ENCODE measurements around the gene N4BP2.
A peak's percentile ranks its signal among the peaks of the same experiment; 100 is the strongest.

The N4BP2 gene

DNA sequence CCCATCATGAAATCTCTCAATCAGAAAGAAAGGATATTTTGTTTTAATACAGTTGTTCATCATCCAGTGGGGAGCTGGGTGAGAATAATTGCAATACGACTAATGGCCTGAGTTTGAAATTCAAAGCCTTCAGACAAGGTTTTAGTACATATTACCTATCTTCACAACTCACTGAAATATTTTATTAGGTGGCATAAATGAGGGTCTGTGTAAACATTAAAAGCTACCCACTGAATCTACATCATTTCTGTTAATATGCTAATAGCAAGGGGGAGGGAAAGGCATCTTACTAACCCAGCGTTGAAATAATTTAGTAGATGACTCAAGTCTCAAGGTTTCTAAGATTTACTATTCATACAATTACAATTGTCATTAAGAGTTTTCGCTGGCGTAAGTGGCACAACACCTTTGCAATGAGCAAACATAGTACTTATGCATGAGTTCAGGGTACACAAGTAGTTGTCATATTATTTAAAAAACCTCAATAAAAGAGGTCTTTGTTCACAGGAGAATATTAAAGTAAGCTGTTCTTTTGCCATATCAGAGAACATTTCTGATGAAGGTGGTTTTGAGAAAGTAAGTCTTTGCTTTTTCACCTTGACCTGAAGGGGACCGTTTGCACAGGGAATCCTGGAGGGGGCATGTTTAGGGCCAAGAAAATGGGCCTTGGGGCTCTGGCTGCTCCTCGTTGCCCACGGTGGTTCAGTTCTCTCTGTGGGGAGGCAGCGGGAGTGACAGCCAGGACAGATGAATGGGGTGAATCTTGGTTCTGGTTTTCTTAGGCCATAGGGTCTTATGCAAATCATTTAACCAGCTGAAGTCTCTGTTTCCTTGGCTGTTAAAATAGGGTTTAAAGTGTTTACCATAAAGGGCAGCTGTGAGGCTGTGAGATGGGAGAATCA lies 135.7 kb downstream of the N4BP2 start:
- DNase-seq (ENCODE audit: low read depth in 2 of 2) = no peak

DNA sequence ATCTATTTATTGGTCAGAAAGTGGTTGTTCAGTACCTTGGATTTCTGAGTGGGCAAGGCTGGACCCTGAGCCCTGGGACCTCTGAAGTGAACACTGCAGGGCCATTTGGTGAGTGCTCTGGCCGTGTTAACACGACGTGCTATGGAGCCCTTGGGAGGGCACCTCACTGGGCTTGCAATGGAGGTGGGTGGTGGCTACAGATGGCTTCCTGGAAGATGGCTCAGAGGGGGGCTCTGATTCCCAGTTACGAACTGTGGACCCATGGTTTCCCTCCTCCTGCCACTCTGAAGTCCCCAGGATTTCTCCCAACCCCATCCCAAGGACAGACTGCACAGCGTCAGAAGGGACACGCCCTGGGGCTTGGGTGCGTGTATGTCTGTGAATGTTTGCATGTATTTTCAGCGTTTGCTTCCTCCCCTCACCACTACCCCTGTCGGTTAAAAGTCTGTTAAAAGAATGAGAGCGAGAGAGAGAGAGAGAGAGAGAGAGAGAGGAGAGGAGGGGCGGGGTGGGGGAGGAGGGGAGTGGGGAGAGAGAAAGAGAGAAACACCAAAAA lies 136.4 kb downstream of the N4BP2 start:
- no peak for DNase-seq (ENCODE audit: low read depth in 2 of 2)

- no peak for DNase-seq (ENCODE audit: low read depth in 2 of 2)
These were observed 136.9 kb downstream of the N4BP2 start for GRCh38 chr4:40193578-40193977.

DNA sequence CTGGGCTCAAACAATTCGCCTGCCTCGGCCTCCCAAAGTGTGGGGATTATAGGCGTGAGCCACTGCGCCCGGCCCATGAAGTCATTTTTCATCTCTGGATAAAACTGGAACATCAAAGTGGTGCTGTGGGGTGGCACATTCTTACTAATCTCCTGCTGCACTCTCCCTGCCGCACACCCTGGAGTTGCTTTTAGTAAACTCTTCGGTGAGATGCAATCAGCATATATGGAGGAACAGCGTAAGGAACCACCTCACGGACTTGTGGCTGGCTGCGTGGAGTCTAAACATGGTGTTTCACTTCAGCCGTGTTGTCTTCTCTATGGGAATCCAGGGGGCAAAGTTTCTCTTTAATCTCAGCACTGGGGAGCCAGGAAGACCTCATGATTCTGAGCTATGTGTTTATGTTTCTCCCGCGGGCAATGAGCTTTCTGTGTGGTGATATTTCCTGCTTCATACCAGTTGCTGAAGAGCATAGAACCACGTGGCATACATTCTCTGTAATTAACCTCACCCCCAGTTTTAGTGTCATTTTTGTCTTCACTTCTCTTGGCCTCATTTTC lies 138.0 kb downstream of the N4BP2 start:
- DNase-seq (ENCODE audit: low read depth in 2 of 2) = no peak

- no peak for DNase-seq (ENCODE audit: low read depth in 2 of 2)
These were observed 138.8 kb downstream of the N4BP2 start for GRCh38 chr4:40195182-40196177.

DNA sequence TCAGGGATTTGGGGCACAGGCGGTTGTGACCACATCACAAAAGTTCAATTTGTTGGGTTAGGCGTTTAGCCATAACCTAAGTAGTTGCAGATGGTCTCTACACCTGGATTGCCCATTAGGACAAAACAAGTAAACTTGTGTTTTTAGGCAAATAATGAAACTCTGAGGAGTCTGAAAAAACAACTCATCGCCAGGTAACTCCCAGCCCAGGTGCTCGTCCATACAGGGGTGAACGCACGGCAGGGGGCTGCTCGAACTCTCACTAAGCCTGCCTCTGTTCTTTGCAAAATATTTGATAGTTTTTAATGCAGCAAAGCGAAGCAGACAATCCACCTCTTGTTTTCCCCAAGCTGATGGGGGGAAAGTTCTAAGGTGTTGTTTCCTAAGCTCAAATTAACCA lies 139.6 kb downstream of the N4BP2 start:
- DNase-seq (ENCODE audit: low read depth in 2 of 2) = no peak

DNA sequence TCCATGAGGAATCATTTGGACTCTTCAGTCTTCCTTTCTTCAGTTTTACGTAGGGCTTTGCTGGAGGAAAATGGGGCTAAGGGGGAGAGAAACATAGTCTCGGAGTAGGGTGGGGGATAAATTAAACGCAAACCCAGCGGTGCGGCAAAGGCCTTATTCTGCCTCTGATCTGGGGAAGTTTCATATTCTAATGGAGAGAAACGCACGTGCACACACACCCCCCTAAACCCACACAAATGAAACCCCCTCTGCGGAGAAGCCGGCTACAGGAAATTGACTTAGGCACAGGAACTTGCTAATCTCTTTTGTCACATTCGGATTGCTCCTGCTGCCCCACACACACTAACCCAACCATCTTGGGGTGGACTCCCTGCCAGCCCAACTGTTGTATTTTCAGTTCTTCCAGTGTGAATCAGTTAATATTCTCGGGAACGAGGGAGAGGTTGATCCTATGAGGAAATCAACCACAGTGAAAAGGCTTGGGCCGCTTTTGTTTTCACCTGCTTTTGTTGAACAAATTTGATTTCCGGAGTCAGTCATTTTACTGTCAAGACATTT lies 140.2 kb downstream of the N4BP2 start, which contains the start of gene RHOH:
RHOH (plus strand) TSS at position 308 of the 558 bp plus-strand sequence. CDS start 46,356 bp downstream, outside the sequence.
- DNase-seq (ENCODE audit: low read depth in 2 of 2) = peak; percentile 68 to 72

DNA sequence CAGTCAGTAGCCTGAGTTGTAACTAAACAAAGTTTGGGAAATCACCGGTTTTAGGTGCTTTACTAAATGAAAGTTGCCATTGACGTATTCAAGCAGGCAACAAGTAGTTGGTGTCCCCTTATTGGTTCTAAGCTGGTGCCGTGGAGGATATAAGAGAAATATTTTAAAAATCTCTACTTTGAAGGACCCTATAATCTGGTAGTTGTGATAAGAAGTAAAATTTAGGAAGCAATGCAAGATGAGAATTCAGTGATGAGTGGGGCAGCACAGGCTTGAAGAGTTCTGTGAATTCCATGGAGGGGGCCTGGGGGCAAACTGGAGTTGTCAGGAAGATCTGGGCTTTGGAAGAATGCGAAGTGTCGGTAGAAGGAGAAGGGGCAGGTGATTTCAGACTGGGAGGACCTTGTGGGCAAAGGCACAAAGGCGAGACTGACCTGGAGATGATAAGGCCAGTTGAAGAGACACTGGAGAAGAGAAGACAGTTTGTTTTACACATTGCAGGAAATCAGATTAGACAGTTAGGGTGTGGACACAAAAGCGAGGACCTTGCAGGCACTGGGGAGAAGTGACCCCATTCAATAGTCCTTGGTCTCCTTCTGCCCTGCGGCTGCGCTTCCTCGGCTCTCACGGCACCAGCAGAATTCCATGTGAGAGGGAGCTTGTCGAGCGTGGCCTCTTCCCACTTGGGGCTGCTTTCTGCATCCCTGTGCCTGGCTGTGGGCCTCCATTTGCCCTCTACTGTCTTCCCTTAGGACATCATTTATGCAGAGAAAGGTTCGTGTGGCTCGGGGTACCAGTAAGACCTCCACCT lies 141.4 kb downstream of the N4BP2 start:
- no peak for DNase-seq (ENCODE audit: low read depth in 2 of 2)

GRCh38 chr4:40199179-40199670 lies 142.6 kb downstream of the N4BP2 start:
- no peak for DNase-seq (ENCODE audit: low read depth in 2 of 2)

DNA sequence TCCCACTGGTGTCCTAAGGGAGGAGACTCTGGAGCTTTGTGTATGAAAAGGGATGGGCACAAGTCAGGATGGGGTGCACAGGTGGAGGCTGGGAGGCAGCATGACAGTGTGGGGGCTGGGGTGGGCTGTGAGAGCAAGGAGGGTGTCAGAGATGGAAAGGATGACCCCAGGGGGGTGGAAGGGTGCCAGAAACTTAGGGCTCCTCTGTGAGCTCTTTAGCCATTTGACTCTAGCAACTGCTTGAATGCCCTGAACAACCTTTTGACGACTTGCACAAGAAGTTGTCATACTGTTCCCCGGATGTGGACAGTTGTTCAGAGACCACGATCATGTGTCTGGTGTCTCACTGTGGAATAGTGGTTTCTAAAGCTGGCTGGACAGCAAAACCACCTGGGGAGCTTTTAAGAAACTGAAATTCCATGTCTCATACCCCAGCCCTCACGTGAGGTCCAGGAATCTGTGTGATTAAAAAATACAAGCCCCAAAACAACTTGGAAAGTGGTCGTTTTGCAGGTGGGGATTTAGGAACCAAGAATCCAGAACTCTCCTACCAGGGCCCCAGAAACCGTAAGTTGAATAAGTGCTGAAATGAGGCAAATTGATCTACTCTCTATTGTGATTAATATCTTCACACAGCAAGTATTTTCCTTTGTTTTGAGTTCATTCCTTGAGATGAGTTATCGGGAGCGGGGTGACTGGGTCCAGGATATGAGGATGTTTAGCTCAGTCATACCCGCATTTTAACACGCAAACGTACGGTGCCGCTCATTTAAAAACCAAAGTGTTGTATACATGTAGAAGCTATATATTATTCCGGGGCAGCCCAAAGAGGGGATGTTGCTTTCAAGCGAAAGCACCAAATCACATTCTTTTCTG lies 143.6 kb downstream of the N4BP2 start:
- DNase-seq (ENCODE audit: low read depth in 2 of 2) = peak; percentile 67 to 84

DNA sequence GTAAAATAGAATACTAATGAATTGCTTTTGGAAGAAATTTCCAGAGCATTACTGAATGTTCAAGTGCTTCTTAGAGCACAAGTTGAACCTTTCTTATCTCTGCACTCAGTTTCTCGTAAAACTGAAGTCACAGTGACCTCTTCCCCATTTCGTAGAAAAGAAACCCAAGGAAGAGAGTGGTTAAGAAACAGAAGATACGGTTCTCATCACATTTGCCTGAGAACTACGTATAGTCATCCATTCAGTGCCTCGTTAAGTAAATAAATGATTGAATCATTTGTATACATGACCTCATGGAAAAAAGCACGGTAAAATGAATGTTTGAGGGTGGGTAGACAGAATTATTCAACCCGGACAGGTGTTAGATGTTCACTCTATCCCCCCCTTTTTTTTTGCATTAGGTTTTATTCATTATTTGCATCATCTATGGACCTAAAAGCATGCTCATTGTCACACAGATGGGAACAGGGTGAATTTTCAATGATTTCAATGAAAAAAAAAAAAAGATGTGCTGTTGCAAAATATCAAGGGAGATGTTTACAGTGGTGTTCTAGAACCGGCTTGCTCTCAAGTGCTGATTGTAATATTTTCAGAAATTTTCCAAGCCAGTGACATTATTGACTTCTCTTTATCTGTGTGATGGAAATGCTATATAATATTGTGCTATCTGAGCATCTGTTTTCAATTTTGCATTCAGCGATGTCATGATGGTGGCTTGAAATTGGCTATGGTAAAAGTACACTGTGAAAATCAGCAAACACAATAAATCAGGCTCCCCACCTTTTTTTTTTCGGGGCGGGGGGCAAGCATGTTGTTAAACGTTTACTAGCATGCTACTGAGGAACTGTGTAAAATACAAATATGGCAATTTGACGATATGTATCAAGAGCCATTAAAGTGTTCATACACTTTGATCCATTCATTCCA lies 144.5 kb downstream of the N4BP2 start:
- no peak for DNase-seq (ENCODE audit: low read depth in 2 of 2)

DNA sequence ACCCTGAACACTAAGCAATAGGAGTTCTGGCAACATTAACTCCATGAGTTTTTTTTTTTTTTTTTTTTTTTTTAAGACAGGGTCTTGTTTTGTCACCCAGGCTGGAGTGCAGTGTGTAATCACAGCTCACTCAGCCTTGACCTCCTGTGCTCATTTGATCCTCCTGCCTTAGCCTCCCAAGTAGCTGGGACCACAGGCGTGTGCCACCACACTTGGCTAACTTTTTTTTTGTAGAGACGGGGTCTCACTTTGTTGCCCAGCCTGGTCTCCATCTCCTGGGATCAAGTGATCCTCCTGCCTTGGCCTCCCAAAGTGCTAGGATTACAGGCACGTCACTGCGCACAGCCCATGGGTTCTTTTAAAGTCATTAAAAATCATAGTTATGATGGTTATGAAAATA lies 145.2 kb downstream of the N4BP2 start:
- no peak for DNase-seq (ENCODE audit: low read depth in 2 of 2)

DNA sequence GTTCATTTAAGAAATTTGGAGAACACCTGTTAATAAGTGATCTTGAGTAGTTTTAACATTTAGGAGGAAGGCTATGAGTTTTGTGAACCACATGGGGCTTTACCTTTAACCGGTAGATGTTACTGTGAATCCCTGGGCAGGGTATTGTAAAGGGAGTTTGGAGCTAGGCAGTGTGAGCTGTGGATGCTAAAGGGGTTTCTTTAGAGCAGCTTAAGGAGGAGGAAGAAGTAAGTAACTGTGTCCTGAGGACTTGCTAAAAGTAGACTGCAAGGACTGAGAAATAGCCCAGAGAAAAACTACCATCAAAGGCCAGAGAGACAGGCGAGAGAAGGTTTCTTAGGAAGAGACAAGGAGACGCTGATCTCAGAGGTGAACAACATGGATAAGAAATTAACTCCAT lies 145.8 kb downstream of the N4BP2 start:
- DNase-seq (ENCODE audit: low read depth in 2 of 2) = no peak

DNA sequence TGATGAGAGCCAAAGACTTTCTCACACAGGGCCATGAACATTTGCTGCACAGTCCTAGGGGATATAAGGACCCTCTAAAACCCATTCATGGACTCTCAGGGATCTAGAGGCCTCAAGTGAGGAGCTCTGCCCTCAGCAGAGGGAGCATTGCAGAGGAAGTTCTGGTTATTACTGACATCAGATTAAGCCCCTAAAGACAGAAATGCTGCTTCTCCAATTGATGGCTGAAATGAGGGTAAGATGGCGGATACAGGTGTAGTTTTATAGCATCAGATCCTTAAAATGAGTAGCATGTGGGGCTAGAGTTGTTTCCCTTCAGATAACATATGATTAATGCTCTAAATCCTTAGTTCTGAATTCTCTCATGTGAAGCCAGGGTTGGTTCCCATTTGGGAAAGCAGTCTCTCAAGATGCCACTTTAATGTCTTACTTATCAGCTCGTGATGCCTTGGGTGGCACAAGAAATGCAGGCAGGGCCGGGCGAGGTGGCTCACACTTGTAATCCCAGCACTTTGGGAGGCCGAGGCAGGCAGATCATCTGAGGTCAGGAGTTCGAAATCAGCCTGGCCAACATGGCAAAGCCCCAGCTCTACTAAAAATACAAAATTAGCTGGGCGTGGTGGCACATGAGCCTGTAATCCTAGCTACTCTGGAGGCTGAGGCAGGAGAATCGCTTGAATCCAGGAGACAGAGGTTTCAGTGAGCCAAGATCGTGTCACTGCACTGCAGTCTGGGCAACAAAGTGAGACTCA lies 148.0 kb downstream of the N4BP2 start:
- DNase-seq (ENCODE audit: low read depth in 2 of 2) = no peak

DNA sequence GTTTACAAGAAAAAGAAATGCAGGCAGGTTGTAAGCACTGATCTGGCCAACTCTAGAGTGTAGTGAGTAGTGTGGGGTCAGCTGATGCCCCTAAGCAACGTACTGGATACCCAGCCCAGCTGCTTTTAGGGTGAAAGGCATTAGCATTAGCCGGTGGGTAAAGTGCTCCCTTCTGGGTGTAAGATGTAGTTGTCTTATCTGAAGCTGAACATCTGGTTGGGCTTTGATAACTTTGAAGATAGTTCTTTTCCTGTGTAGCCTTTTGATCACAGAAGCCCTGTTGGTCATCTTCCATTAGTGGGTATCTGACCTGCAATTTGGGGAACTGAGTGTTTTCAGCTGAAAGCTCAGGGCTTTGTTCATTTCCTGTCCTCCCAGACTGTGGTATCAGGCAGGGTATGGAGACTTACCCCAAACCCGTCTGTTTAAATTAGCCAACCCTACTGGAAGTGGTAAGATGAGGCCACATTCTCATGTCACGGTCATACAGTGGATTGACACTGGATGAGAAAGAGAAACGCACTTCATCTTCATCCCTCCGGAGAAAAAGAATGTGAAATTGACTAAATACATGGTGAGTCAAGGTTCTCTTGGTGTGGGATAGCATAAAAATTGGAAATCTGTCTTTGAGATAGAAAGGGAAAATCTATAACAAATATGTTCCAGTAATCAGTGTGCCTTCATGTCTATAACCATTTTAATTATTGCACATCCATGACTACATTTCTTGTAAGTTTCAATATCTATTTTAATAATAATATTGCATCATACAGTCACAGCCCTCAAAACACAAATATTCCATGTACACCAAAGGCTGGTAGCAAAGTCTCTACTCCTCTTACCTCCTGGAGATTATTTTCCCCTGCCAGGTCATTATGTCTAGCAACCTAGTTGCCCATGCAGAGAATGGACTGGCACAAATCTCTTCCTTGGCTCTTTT lies 148.9 kb downstream of the N4BP2 start:
- no peak for DNase-seq (ENCODE audit: low read depth in 2 of 2)

DNA sequence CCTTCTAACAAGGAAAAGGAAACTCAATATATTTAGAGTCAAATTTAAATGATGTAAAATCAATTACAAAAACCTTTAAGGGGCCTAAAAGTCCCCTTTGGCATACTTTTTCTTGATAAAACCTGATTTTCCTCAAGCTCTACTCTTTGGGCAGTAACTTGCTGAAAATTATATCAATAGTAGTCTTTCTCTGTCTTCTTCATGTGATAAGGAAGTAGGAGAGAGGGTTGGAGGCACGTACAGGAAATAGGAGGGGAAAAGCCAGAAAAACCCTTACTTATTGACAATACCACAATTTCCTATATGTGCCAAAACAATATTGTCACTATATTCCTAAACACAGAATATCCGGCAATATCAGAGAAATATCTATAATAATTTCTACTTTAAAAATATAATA lies 149.8 kb downstream of the N4BP2 start:
- no peak for DNase-seq (ENCODE audit: low read depth in 2 of 2)
